ENCODE data around the gene CAPZA1. TPM values are rescaled to one million over a fixed set of nuclear protein-coding genes. Genes with fewer than 3 reads are reported as not detected.

CAPZA1 gene
- total RNA-seq, 1 experiment from 2014 or later: 108 TPM

GRCh38 chr1:112634367-112634766, 14.7 kb downstream of the CAPZA1 start:
- Histone ChIP-seq H3K27me3 (ENCODE audit: insufficient read depth, low read length) (no peaks in the 10 kb centered on the region), H3K23me2 (ENCODE audit: insufficient read length, low read depth, low read length, poor library complexity, severe bottlenecking) (no peaks in the 10 kb centered on the region), H4K8ac (replicated peaks; ENCODE audit: insufficient read length, low read depth, low read length) (no peak overlapping the region), H3K14ac (ENCODE audit: insufficient read depth, low read length) (no peak overlapping the region), H2AK5ac (ENCODE audit: insufficient read length, low read length) (no peak overlapping the region), H3K4me2 (ENCODE audit: insufficient read depth, insufficient read length, low read length) (no peak overlapping the region), H3K18ac (ENCODE audit: insufficient read length, low read depth, low read length) (no peak overlapping the region), H3K79me2 (ENCODE audit: insufficient read depth, low read length) (peaks cover 16% of the 10 kb centered on the region; the same call in 1 of the 2 replicates), H4K91ac (ENCODE audit: insufficient read length, low read depth, low read length) (no peak overlapping the region), H4K20me1 (ENCODE audit: control insufficient read depth, insufficient read depth, insufficient read length) (no peaks in the 10 kb centered on the region), H2BK15ac (ENCODE audit: low read depth, low read length) (no peak overlapping the region), H2BK12ac (ENCODE audit: insufficient read length, low read depth, low read length) (no peak overlapping the region), H3K23ac (ENCODE audit: insufficient read length, low read depth, low read length) (no peak overlapping the region), H2BK120ac (ENCODE audit: low read depth, low read length, poor library complexity, severe bottlenecking) (no peak overlapping the region), H2BK5ac (ENCODE audit: insufficient read length, low read length) (no peak overlapping the region), H3K79me1 (ENCODE audit: insufficient read depth, low read depth, low read length, poor library complexity, severe bottlenecking) (peaks cover 4% of the 10 kb centered on the region), H2BK20ac (ENCODE audit: low read depth, low read length, poor library complexity, severe bottlenecking) (no peak overlapping the region), H3K27ac (ENCODE audit: insufficient read length, low read depth, low read length) (no peak overlapping the region), H3K56ac (ENCODE audit: insufficient read length, low read depth, low read length) (no peak overlapping the region), H4K5ac (ENCODE audit: insufficient read length, low read depth, low read length) (no peak overlapping the region), H3K4me1 (ENCODE audit: insufficient read depth, low read length) (no peaks in the 10 kb centered on the region), H2AFZ (ENCODE audit: low read length) (no peak overlapping the region), H3K9ac (ENCODE audit: extremely low read depth, insufficient read length, low read length) (no peak overlapping the region), H3T11ph (ENCODE audit: low read length) (no peak overlapping the region), H3K9me3 (ENCODE audit: control insufficient read depth, low read depth, low read length) (no peaks in the 10 kb centered on the region), H3K4ac (ENCODE audit: low read depth, low read length) (no peak overlapping the region)
- H3K9me3 Mint-ChIP-seq: peaks cover 4 to 7% of the 10 kb centered on the region in 2 experiments; a peak in 3 of 5 replicates
- H3K4me1 Mint-ChIP-seq: peaks cover 0 to 4% of the 10 kb centered on the region in 2 experiments; a peak in 1 of 4 replicates
- H3K27ac Mint-ChIP-seq: no peak overlapping the region
- peaks cover 8 to 14% (median 10%) of the 10 kb centered on the region in 3 experiments for H3K36me3 Mint-ChIP-seq (ENCODE audit: insufficient read depth in 1 of 3, low read depth in 3 of 3)
- DNase-seq: no peak
- no peak overlapping the region for H3K4me3 Mint-ChIP-seq
- H3K27me3 Mint-ChIP-seq (ENCODE audit: low read depth): no peaks in the 10 kb centered on the region
- TF ChIP-seq, protein P1, sequence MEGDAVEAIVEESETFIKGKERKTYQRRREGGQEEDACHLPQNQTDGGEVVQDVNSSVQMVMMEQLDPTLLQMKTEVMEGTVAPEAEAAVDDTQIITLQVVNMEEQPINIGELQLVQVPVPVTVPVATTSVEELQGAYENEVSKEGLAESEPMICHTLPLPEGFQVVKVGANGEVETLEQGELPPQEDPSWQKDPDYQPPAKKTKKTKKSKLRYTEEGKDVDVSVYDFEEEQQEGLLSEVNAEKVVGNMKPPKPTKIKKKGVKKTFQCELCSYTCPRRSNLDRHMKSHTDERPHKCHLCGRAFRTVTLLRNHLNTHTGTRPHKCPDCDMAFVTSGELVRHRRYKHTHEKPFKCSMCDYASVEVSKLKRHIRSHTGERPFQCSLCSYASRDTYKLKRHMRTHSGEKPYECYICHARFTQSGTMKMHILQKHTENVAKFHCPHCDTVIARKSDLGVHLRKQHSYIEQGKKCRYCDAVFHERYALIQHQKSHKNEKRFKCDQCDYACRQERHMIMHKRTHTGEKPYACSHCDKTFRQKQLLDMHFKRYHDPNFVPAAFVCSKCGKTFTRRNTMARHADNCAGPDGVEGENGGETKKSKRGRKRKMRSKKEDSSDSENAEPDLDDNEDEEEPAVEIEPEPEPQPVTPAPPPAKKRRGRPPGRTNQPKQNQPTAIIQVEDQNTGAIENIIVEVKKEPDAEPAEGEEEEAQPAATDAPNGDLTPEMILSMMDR (conservative IDR thresholded peaks at IDR 0.05): no peak

Data from H9 (cell line).